HepG2 (cell line): ENCODE results near the gene HRC. TPM values are rescaled to one million over a fixed set of nuclear protein-coding genes. Genes with fewer than 3 reads are reported as not detected.
A peak's percentile ranks its signal among the peaks of the same experiment; 100 is the strongest.

Source experiments
- ATAC-seq: fragments of 200-7000 bp; cut with Tn5 transposase; 3 replicates; pipeline ENCODE4 v1.9.1; 2020; ENCODE audit warnings: mild to moderate bottlenecking, moderate library complexity
- BruUV-seq: library from RNA; stranded (reverse); fragments of 400-500 nt; replicated peaks from 2 replicates; lab custom pipeline; 2021; lab: Mats Ljungman, UMichigan
- CTCF ChIA-PET: fragments of 300-600 bp; formaldehyde crosslinking; extraction: SDS; loops from one replicate; lab custom pipeline; 2021; ENCODE audit warnings: low total read pairs, inconsistent platforms, low intra/inter-chr PET ratio; lab: Yijun Ruan, JAX
- POLR2A ChIA-PET: fragments of 350-600 bp; sonication (Branson Sonifier 250); formaldehyde crosslinking; loops from one replicate; lab custom pipeline; 2020; ENCODE audit warnings: antibody characterized with exemption, inconsistent platforms; lab: Yijun Ruan, JAX
- DNase-seq: peaks from one replicate; pipeline ENCODE4 v3.0.0-alpha.2; 2015; ENCODE audit warnings: low spot score
- FAIRE-seq: peaks from 3 replicates; lab custom pipeline; 2011; peaks lifted over from hg19 to GRCh38; lab: Jason Lieb, UNC
- H2AFZ ChIP-seq: one replicate; pipeline ENCODE4 v1.6.1; 2011; ENCODE audit warnings: low read length, inconsistent platforms
- H3K27ac ChIP-seq: fragments of 300-600 bp; 3 replicates; pipeline ENCODE4 v1.8.0; 2011; ENCODE audit warnings: mixed run types, mild to moderate bottlenecking, mixed read lengths, low read length, inconsistent platforms; ENCODE audit not compliant: insufficient read depth; ENCODE audit errors: extremely low read length
- H3K27me3 ChIP-seq, 2 experiments: fragments of 200-600 bp in 1 of 2; 2 replicates in 1 of 2; 3 replicates in 1 of 2; pipeline versions ENCODE4 v1.6.0 to v1.8.0; 2011; ENCODE audit warnings: low read length in 2 of 2, mild to moderate bottlenecking in 2 of 2, moderate library complexity in 2 of 2, inconsistent platforms in 1 of 2; ENCODE audit not compliant: insufficient read depth in 2 of 2, control insufficient read depth in 1 of 2
- H3K36me3 ChIP-seq, 2 experiments: fragments of 200-600 bp in 1 of 2; replicated peaks in 1 of 2; 2 replicates in 1 of 2; 3 replicates in 1 of 2; pipeline versions ENCODE4 v1.5.1 to v1.8.0; 2011; ENCODE audit warnings: low read length in 2 of 2, inconsistent platforms in 1 of 2; ENCODE audit not compliant: insufficient read depth in 2 of 2, control insufficient read depth in 1 of 2
- H3K4me1 ChIP-seq: 2 replicates; pipeline ENCODE4 v1.5.1; 2012; ENCODE audit warnings: low read length, inconsistent platforms; ENCODE audit not compliant: insufficient read depth
- H3K4me2 ChIP-seq: 2 replicates; pipeline ENCODE4 v1.6.0; 2011; ENCODE audit warnings: low read depth, low read length, inconsistent platforms
- H3K4me3 ChIP-seq, 3 experiments: fragments of 200-600 bp in 1 of 3; sonication (generic), shearing (Covaris generic) in 1 of 3; replicated peaks in 1 of 3; 2 replicates each; pipeline ENCODE4 v1.5.1; 2011 to 2016; ENCODE audit warnings: low read length in 3 of 3, inconsistent platforms in 2 of 3, low read depth in 2 of 3, mild to moderate bottlenecking in 2 of 3, control low read depth in 1 of 3, mixed read lengths in 1 of 3; ENCODE audit not compliant: insufficient read depth in 1 of 3
- H3K79me2 ChIP-seq: one replicate; pipeline ENCODE4 v1.6.1; 2011; ENCODE audit warnings: low read length, inconsistent platforms; ENCODE audit not compliant: insufficient read depth
- H3K9ac ChIP-seq: 2 replicates; pipeline ENCODE4 v1.6.0; 2011; ENCODE audit warnings: mild to moderate bottlenecking, low read depth, low read length, inconsistent platforms; ENCODE audit not compliant: insufficient read depth
- H3K9me3 ChIP-seq: 2 replicates; pipeline ENCODE4 v1.5.1; 2012; ENCODE audit warnings: mild to moderate bottlenecking, low read length
- H4K20me1 ChIP-seq: 2 replicates; pipeline ENCODE4 v1.6.0; 2011; ENCODE audit warnings: inconsistent platforms, mild to moderate bottlenecking, low read length, moderate library complexity; ENCODE audit not compliant: insufficient read depth
- CBX5 ChIP-seq: sonication (generic); formaldehyde crosslinking; IDR thresholded peaks from 2 replicates; pipeline ENCODE4 v1.4.0; 2020; ENCODE audit warnings: missing genetic modification reagents, borderline replicate concordance
- CCDC6 ChIP-seq: sonication (generic); formaldehyde crosslinking; IDR thresholded peaks from 2 replicates; pipeline ENCODE4 v1.8.1; 2022; ENCODE audit warnings: mild to moderate bottlenecking, missing genetic modification reagents, moderate library complexity
- MTF1 ChIP-seq: sonication (generic); formaldehyde crosslinking; IDR thresholded peaks from 2 replicates; pipeline ENCODE4 v1.5.0; 2020; ENCODE audit warnings: missing genetic modification reagents
- NFIC ChIP-seq: IDR thresholded peaks from 2 replicates; pipeline ENCODE4 v1.6.1; 2012; ENCODE audit warnings: mild to moderate bottlenecking, low read length, inconsistent platforms
- NR2F1 ChIP-seq, 2 experiments: fragments of 450-650 bp in 1 of 2; formaldehyde crosslinking in 1 of 2; IDR thresholded peaks; 2 replicates each; pipeline versions ENCODE4 v1.5.0 to v1.6.1; 2016 to 2020; ENCODE audit warnings: mild to moderate bottlenecking in 1 of 2, missing compliant biosample characterization in 1 of 2, missing genetic modification reagents in 1 of 2, moderate library complexity in 1 of 2
- PHF8 ChIP-seq: sonication (generic); formaldehyde crosslinking; IDR thresholded peaks from 2 replicates; pipeline ENCODE4 v1.5.0; 2020; ENCODE audit warnings: missing genetic modification reagents
- PLRG1 ChIP-seq: fragments of 450-650 bp; conservative IDR thresholded peaks from 2 replicates; pipeline ENCODE4 v1.6.1; 2016
- SMAD3 ChIP-seq: sonication (generic); formaldehyde crosslinking; IDR thresholded peaks from 2 replicates; pipeline ENCODE4 v1.4.0; 2020; ENCODE audit warnings: missing genetic modification reagents
- SP5 ChIP-seq: IDR thresholded peaks from 2 replicates; pipeline ENCODE4 v1.6.1; 2016; ENCODE audit warnings: low read depth, borderline replicate concordance
- ZNF333 ChIP-seq: sonication (generic); formaldehyde crosslinking; IDR thresholded peaks from 2 replicates; pipeline ENCODE4 v1.4.0; 2020; ENCODE audit warnings: mild to moderate bottlenecking, missing genetic modification reagents, borderline replicate concordance
- ZNF678 ChIP-seq: sonication (generic); formaldehyde crosslinking; IDR thresholded peaks from 2 replicates; pipeline ENCODE4 v1.4.0; 2020; ENCODE audit warnings: mild to moderate bottlenecking, missing genetic modification reagents
- ZNF709 ChIP-seq: sonication (generic); formaldehyde crosslinking; IDR thresholded peaks from 2 replicates; pipeline ENCODE4 v1.5.0; 2020; ENCODE audit warnings: mild to moderate bottlenecking, missing genetic modification reagents
- WGBS: methylation state at CpG from one replicate; pipeline ENCODE4 v1.1.6; 2017; ENCODE audit warnings: low lambda C conversion rate; 5-methylcytosine and 5-hydroxymethylcytosine counted together
- in situ Hi-C: cut with HindIII; loops from 2 replicates; pipeline ENCODE4 v1.10.0; 2017; ENCODE audit warnings: low pct_unique_long_range_greater_than_20kb; ENCODE audit not compliant: extremely low pct_ligation_motif_present
- intact Hi-C: fragments of 100-400 bp; cut with micrococcal nuclease; formaldehyde crosslinking; loops from one replicate; pipeline ENCODE4 v1.10.0; 2022; ENCODE audit not compliant: unreplicated experiment
- polyA plus RNA-seq, 8 experiments: library from polyadenylated mRNA; depleted of rRNA in 3 of 8; stranded (reverse) in 7 of 8; unstranded in 1 of 8; fragments of >200 nt; fragmentation: Illumina TruSeq in 4 of 8; extraction: Trizol in 4 of 8; gene quantifications; 2 replicates each; pipeline versions ENCODE4 v1.2.1 to v1.2.3, GENCODE V29; 2011 to 2016; ENCODE audit warnings: low read depth in 4 of 8, missing spikeins in 1 of 8, mixed read lengths in 1 of 8; ENCODE audit not compliant: insufficient read depth in 1 of 8
- total RNA-seq, 5 experiments: library from RNA; depleted of rRNA; stranded (reverse); fragments of >200 nt; fragmentation: Illumina TruSeq; extraction: Trizol; gene quantifications; 2 replicates each; pipeline ENCODE4 v1.2.3, GENCODE V29; 2016; ENCODE audit warnings: low read depth in 1 of 5
- TF ChIP-seq, protein P1 (sequence below): IDR thresholded peaks from 2 replicates; pipeline ENCODE4 v1.6.1; 2016; ENCODE audit warnings: missing genetic modification reagents, missing compliant biosample characterization
- TF ChIP-seq, protein P2 (sequence below), 2 experiments: sonication (generic) in 1 of 2; formaldehyde crosslinking in 1 of 2; IDR thresholded peaks; 2 replicates each; pipeline versions ENCODE4 v1.4.0 to v1.6.1; 2016 to 2020; ENCODE audit warnings: borderline replicate concordance in 1 of 2, low read depth in 1 of 2, mild to moderate bottlenecking in 1 of 2, missing genetic modification reagents in 1 of 2
- TF ChIP-seq, protein P3 (sequence below): sonication (generic); formaldehyde crosslinking; IDR thresholded peaks from 2 replicates; pipeline ENCODE4 v1.5.1; 2020; ENCODE audit warnings: mild to moderate bottlenecking, moderate library complexity, missing genetic modification reagents
- TF ChIP-seq, protein P4 (sequence below): sonication (generic); formaldehyde crosslinking; IDR thresholded peaks from 2 replicates; pipeline ENCODE4 v1.4.0; 2020; ENCODE audit warnings: missing genetic modification reagents

HRC gene
- total and polyA plus RNA-seq, 2 of the 13 experiments (the other 11 are each of a cell fraction or from before 2014, with no cell fraction given) = 3.6 to 15.4 TPM

DNA sequence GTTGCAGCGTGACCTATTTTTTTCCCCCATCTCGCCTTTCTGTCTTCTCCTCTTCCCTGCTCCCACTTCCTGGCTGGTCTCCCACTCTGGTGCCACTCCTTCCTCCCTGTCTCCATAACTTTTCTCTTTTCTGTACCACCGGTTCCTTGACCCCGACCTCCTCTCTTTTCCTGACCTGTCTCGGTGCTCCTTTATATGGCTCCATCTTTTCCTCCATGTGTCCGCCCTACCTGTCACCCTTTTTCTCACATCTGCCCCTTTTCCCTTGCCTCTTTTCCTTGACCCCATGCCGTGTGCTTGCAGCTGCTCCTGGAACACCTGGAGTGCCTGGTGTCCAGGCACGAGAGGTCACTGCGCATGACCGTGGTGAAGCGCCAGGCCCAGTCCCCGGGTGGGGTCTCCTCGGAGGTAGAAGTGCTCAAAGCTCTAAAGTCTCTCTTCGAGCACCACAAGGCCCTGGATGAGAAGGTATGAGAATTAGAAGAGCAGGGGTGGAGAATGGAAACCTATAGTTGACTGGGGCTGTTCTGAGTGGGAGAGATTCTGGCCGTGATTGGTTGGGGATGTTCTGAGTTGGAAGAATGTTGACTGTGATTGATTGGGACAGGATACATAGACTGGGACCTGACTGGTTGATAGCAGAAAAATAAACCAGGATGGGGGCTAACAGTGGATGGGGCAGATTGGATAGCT is 26.5 kb downstream of the HRC start:
- CTCF ChIA-PET = no interaction called here
- Histone ChIP-seq H3K4me2 (peak overlapping the region; percentile 99), H3K9ac (peak overlapping the region; percentile 44; the same call in 1 of the 2 replicates), H3K4me3 (peak overlapping the region; percentile 49 to 75 (median 58)), H3K36me3 (peaks cover 0 to 2% of the 10 kb centered on the region in 2 experiments; a peak in 2 of 5 replicates), H2AFZ (no peak overlapping the region), H3K27me3 (no peaks in the 10 kb centered on the region), H4K20me1 (no peaks in the 10 kb centered on the region), H3K4me1 (peaks cover 42% of the 10 kb centered on the region), H3K27ac (peak overlapping the region; percentile 72), H3K9me3 (no peaks in the 10 kb centered on the region), H3K79me2 (no peaks in the 10 kb centered on the region)
- no TSS peak for BruUV-seq
- intact Hi-C loops = loop anchor here (5.0 kb wide), 1 partner anchor 69 kb away; no protein-coding TSS in a partner anchor
- ATAC-seq (no peak), DNase-seq (no peak), FAIRE-seq (no peak)
- POLR2A ChIA-PET = interaction anchor here (1.1 to 1.9 kb wide), 4 partner anchors 15 to 322 kb away, joined by 3 to 21 read pairs (median 10); partner anchors contain the start of gene LIN7B
- WGBS = 52% methylated on average over 15 of the region's 15 CpGs
- in situ Hi-C loops = no loop called here
- TF ChIP-seq ZNF333 (CRISPR knock-in tag) = no peak
- TF ChIP-seq ZNF678 (CRISPR knock-in tag) = no peak
- TF ChIP-seq, protein P1, sequence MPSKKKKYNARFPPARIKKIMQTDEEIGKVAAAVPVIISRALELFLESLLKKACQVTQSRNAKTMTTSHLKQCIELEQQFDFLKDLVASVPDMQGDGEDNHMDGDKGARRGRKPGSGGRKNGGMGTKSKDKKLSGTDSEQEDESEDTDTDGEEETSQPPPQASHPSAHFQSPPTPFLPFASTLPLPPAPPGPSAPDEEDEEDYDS = no peak
- TF ChIP-seq, protein P2, sequence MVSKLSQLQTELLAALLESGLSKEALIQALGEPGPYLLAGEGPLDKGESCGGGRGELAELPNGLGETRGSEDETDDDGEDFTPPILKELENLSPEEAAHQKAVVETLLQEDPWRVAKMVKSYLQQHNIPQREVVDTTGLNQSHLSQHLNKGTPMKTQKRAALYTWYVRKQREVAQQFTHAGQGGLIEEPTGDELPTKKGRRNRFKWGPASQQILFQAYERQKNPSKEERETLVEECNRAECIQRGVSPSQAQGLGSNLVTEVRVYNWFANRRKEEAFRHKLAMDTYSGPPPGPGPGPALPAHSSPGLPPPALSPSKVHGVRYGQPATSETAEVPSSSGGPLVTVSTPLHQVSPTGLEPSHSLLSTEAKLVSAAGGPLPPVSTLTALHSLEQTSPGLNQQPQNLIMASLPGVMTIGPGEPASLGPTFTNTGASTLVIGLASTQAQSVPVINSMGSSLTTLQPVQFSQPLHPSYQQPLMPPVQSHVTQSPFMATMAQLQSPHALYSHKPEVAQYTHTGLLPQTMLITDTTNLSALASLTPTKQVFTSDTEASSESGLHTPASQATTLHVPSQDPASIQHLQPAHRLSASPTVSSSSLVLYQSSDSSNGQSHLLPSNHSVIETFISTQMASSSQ (IDR thresholded peaks at IDR 0.05; ENCODE audit: low read depth) = no peak
- TF ChIP-seq, protein P2 (CRISPR knock-in tag; IDR thresholded peaks at IDR 0.05; ENCODE audit: borderline replicate concordance) = no peak
- 0 out of 2 replicates have a peak, but pooled peaks have one; percentile 10 for TF ChIP-seq CCDC6 (CRISPR knock-in tag)
- no peak for TF ChIP-seq ZNF709 (CRISPR knock-in tag)
- TF ChIP-seq SMAD3 (CRISPR knock-in tag) = no peak
- TF ChIP-seq PLRG1 = no peak
- no peak for TF ChIP-seq SP5 (CRISPR knock-in tag)
- no peak for TF ChIP-seq MTF1 (CRISPR knock-in tag)
- TF ChIP-seq, protein P3, sequence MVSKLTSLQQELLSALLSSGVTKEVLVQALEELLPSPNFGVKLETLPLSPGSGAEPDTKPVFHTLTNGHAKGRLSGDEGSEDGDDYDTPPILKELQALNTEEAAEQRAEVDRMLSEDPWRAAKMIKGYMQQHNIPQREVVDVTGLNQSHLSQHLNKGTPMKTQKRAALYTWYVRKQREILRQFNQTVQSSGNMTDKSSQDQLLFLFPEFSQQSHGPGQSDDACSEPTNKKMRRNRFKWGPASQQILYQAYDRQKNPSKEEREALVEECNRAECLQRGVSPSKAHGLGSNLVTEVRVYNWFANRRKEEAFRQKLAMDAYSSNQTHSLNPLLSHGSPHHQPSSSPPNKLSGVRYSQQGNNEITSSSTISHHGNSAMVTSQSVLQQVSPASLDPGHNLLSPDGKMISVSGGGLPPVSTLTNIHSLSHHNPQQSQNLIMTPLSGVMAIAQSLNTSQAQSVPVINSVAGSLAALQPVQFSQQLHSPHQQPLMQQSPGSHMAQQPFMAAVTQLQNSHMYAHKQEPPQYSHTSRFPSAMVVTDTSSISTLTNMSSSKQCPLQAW (CRISPR knock-in tag) = 0 out of 2 replicates have a peak, but pooled peaks have one; percentile 40
- no peak for TF ChIP-seq PHF8 (CRISPR knock-in tag)
- TF ChIP-seq NR2F1 (CRISPR knock-in tag; IDR thresholded peaks at IDR 0.05) = no peak
- TF ChIP-seq NFIC = no peak
- no peak for TF ChIP-seq CBX5 (CRISPR knock-in tag)
- TF ChIP-seq, protein P4, sequence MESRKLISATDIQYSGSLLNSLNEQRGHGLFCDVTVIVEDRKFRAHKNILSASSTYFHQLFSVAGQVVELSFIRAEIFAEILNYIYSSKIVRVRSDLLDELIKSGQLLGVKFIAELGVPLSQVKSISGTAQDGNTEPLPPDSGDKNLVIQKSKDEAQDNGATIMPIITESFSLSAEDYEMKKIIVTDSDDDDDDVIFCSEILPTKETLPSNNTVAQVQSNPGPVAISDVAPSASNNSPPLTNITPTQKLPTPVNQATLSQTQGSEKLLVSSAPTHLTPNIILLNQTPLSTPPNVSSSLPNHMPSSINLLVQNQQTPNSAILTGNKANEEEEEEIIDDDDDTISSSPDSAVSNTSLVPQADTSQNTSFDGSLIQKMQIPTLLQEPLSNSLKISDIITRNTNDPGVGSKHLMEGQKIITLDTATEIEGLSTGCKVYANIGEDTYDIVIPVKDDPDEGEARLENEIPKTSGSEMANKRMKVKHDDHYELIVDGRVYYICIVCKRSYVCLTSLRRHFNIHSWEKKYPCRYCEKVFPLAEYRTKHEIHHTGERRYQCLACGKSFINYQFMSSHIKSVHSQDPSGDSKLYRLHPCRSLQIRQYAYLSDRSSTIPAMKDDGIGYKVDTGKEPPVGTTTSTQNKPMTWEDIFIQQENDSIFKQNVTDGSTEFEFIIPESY (CRISPR knock-in tag) = no peak
